GM04503 (cell line): ENCODE measurements around the gene WNK4.

Experiments used
- DNase-seq: peaks from one replicate; pipeline ENCODE4 v3.0.0-alpha.2; 2012; ENCODE audit warnings: low read depth

WNK4 gene

DNA sequence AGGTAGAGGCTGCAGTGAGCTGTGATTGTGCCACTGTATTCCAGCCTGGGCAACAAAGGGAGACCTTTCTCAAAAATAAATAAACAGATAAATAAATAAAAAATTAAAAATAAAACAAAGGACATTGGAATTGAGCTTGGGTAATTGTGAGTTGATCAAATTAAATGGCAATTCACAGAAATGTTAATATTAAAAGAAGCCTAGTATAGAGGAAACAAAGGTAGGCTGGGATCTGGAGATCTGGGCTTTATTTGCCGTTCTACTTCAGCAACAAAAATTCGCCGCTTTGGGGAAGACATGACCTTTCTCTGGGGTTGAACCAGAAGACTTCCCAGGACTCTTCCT lies 7.5 kb upstream of the WNK4 start:
- DNase-seq, result no peak

- peak; percentile 67 for DNase-seq
These were observed 6.9 kb upstream of the WNK4 start, which contains the start of gene VPS25 for GRCh38 chr17:42773290-42774035. VPS25 (plus strand) TSS chr17:42773449; CDS start chr17:42773476, 27 bp downstream.

- no peak for DNase-seq
These were observed 6.2 kb upstream of the WNK4 start for GRCh38 chr17:42774066-42774745.

DNA sequence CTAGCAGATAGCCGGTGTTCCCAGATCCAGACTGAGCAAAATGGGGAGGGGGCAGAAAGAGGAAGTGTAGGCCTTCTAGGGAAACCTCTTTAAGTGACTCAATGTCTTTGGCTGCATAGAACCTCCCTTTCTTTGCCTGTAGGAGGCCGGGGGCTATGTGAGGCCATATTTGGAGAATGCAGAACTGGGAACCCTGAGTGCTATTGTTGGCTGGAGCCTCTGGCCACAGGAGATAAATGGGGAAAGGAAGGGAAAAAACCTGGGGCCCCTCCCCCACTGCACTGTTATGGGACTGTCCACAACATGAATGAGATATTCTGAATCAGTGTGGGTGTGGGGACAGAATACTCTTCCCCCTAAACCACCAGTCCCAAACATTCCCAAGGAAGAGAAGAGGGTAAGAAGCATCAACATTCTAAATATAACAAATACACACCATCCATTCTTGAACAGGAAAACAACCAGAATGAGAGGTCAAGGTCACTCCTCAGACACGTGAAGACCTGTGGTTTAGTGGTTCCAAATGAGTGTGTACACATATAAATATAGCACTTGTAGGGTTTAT lies 4.8 kb upstream of the WNK4 start:
- DNase-seq, result no peak

DNA sequence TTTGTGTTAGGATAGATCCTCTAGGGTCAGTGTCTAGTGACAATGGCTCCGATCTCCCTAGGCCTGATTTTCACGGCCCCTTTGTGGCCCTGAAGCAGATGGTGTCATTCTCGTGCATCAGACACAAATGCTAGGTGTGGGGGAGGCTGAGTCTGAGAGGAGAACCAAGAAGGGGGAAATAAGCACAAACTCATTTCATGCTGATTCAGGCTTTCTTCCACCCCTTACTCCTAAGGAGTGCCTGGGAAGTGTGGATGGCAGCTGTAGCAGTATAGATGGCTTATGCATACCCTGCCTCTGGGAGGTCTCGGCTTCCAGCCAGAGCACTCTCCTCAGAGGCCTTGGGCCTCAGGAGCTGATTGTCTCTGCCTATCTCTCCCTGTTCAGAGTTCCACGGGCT lies 1.8 kb upstream of the WNK4 start:
- DNase-seq, result no peak

DNA sequence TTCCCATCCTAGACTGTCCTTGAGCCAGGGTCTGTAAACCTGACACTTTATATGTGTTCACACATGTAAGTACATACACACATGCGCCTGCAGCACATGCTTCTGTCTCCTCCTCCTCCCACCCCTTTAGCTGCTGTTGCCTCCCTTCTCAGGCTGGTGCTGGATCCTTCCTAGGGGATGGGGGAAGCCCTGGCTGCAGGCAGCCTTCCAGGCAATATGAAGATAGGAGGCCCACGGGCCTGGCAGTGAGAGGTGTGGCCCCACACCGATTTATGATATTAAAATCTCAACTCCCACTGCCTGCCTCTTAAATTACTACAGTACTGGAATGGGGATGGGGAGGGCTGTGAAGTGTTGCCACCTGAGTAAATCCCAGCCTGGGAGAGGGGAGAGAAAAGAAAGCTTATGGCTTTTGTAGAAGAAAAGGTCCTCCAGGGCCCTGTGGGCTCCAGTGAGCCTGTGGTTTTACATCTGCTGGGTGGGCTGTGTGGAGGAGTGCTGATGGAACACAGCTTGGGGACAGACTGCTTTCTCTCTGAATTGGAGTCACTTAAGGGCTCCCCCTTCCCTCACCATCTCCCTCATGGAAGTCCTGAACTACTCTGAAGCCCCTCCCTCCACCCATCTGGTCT lies 990 bp upstream of the WNK4 start:
- DNase-seq, result no peak

DNA sequence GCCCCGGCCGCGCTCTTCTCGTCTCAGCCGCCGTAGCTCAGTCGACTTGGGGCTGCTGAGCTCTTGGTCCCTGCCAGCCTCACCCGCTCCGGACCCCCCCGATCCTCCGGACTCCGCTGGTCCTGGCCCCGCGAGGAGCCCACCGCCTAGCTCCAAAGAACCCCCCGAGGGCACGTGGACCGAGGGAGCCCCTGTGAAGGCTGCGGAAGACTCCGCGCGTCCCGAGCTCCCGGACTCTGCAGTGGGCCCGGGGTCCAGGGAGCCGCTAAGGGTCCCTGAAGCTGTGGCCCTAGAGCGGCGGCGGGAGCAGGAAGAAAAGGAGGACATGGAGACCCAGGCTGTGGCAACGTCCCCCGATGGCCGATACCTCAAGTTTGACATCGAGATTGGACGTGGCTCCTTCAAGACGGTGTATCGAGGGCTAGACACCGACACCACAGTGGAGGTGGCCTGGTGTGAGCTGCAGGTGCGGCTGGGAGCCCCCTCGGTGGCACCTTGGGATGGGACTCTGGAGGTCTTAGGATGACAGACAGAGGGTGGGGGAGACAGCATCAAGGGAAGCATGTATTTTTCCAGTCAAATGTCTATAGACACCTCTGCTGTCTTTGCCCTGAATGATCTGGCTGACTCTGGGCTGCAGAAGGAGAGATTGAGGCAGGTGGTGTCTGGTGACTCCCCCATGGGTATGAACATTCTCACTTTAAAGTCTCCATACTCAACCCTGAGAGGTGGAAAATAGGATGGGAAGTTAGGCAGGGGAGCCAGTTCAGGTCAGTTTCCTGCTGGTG lies 635 bp downstream of the WNK4 start:
- DNase-seq, result no peak

DNA sequence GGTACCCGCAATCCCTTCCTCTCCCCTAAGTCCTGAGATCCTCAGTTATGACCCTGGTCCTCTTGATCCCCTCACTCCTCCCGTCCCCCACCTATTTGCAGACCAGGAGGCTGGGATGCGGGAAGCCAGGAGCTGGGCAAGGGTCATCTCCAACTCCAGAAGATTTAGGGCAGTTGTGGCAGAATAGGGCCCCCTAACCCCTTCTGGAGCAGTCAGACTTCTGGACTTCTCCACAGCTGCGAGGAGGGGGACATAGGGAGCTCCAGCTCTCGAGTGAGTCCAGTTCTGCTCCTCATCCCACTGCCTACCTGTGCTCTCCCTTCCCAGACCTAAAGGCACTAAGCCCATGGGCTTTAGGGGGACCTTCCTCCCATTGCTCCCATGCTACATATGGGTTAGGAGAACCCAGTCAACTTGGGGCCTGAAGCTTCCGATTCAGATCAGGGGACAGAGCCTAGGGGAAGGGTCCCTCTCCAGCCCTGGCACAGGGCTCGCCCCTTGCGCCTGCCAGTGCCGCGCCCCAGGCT lies 1.3 kb downstream of the WNK4 start:
- DNase-seq, result no peak

DNA sequence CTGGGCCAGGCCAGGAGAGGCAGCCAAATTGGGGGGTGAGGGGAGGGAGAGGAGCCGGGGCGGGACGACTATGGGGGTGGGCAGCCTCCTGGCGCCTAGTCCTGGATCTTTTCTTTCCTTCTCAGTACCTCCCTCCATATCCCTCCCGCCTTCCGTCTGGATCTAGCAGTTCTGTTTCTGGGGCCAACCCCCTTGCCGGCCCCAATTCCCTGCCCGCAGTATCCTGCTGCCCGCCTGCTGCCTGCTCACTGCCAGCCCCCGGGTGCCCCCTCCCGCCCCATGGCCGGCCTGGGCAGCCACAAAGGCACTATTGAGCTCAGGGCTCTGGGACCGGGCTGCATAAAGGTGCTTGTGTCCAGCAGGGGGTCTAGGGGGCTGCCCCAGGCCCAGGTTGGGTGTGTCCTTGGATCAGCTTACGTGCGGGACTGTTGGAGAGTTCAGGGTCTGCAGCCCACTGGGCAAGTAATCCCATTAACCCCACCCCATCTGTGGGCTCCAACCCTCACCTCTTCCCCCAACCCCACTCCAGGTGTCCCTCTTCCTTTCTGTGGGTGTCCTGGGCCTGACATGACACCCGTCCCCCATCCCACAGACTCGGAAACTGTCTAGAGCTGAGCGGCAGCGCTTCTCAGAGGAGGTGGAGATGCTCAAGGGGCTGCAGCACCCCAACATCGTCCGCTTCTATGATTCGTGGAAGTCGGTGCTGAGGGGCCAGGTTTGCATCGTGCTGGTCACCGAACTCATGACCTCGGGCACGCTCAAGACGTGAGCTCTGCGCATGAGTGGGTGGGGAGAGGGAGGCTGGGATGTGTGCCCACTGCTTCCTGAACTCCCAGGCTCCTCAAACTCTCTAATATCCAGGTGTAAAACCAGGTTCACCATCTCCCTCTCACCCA lies 2.0 kb downstream of the WNK4 start:
- no peak for DNase-seq

GRCh38 chr17:42783062-42783790 lies 2.8 kb downstream of the WNK4 start:
- DNase-seq, result peak; percentile 53

- no peak for DNase-seq
These were observed 3.4 kb downstream of the WNK4 start for GRCh38 chr17:42783791-42784138.

GRCh38 chr17:42784409-42784808 lies 4.0 kb downstream of the WNK4 start:
- no peak for DNase-seq

DNA sequence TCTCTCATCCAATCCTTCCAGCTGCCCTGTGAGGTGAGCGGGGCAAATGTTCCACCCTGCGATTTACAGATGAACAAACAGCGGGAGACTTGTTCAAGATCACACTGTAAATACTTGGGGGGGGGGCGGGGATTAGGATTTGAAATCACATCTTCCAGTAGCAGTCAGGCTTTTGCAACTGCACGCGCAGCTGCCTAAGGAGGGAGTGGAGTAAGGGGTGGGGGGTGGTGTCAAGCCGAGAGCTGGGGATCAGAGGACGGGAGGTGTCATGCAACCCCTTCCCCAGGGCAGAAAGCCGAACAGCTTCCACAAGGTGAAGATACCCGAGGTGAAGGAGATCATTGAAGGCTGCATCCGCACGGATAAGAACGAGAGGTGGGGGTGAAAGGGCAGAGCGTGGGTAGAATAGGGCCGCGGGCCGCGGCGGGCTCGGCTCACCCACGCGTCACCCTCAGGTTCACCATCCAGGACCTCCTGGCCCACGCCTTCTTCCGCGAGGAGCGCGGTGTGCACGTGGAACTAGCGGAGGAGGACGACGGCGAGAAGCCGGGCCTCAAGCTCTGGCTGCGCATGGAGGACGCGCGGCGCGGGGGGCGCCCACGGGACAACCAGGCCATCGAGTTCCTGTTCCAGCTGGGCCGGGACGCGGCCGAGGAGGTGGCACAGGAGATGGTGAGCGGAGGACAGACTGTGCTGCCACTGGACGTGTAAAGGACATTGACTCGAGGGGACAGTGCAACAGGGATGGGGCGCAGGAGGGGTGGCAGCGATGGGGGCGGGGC lies 4.6 kb downstream of the WNK4 start:
- no peak for DNase-seq

- DNase-seq, result no peak
These were observed 6.9 kb downstream of the WNK4 start for GRCh38 chr17:42787266-42787665.

DNA sequence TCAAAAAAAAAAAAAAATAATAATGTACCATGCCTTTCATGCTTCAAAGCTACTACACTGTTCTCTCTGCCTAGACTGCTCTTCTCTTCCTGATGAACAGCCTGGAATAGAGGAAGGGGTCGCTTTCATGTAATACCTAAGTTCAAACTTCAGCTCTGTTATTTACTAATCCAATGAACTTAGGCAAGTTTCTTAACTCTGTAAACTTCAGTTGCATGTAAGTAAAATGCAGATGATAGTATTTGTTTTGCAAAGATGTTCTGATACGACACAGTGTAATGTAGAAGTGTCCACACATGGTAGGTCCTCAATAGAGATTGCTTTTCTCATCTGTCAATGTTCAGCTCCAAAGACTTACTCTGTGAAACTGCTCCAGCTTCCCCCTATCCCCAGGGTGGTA lies 11.5 kb downstream of the WNK4 start:
- DNase-seq, result no peak

- no peak for DNase-seq
These were observed 12.1 kb downstream of the WNK4 start for GRCh38 chr17:42792545-42792944.

DNA sequence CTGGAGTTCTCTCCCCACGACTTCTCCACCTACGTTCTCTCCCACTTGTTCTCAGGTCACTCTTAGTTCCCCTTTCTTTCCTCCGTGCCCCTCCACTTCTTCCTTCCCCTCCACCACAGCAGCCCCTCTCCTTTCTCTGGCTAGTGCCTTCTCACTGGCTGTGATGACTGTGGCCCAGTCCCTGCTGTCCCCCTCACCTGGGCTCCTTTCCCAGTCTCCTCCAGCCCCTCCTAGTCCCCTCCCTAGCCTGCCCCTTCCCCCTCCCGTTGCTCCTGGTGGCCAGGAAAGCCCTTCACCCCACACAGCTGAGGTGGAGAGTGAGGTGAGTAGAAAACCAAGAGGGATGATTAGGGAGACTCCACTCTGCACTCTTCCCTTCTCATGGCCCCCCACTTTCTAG lies 14.7 kb downstream of the WNK4 start:
- DNase-seq, result no peak

- no peak for DNase-seq
These were observed 15.1 kb downstream of the WNK4 start for GRCh38 chr17:42795465-42795864.

DNA sequence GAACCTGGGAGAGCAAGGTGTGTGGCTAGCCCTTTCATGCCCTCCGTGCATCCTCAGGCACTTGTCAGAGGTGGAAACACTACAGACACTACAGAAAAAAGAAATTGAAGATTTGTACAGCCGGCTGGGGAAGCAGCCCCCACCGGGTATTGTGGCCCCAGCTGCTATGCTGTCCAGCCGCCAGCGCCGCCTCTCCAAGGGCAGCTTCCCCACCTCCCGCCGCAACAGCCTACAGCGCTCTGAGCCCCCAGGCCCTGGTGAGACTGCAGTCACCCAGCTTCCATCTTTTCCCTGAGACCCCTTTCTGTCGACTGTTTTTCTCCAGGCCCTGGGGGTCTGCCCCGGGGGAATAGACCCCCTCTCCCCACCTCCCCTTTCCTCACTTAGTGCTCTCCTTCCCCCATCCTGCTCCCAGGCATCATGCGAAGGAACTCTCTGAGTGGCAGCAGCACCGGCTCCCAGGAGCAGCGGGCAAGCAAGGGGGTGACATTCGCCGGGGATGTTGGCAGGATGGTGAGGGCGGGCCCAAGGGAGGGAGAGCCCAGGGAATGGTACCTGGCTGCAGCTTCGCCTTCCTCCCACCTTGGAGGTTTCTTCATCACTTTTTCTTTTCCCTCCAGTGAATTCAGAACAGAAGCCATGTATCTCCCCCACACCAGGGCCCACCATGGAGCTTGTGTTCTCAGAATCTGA lies 15.8 kb downstream of the WNK4 start:
- DNase-seq, result no peak
